LNCAP (cell line): ENCODE measurements around the gene GNG7.

ENCODE experiments used
- CTCF ChIP-seq: fragments of 450-650 bp; IDR thresholded peaks from 2 replicates; pipeline ENCODE4 v1.5.1; 2017; ENCODE audit warnings: mild to moderate bottlenecking

The GNG7 gene

GRCh38 chr19:2719920-2720776 is 17.7 kb upstream of the GNG7 start:
- TF ChIP-seq CTCF = no peak

GRCh38 chr19:2719232-2719735 is 16.8 kb upstream of the GNG7 start:
- no peak for TF ChIP-seq CTCF

DNA sequence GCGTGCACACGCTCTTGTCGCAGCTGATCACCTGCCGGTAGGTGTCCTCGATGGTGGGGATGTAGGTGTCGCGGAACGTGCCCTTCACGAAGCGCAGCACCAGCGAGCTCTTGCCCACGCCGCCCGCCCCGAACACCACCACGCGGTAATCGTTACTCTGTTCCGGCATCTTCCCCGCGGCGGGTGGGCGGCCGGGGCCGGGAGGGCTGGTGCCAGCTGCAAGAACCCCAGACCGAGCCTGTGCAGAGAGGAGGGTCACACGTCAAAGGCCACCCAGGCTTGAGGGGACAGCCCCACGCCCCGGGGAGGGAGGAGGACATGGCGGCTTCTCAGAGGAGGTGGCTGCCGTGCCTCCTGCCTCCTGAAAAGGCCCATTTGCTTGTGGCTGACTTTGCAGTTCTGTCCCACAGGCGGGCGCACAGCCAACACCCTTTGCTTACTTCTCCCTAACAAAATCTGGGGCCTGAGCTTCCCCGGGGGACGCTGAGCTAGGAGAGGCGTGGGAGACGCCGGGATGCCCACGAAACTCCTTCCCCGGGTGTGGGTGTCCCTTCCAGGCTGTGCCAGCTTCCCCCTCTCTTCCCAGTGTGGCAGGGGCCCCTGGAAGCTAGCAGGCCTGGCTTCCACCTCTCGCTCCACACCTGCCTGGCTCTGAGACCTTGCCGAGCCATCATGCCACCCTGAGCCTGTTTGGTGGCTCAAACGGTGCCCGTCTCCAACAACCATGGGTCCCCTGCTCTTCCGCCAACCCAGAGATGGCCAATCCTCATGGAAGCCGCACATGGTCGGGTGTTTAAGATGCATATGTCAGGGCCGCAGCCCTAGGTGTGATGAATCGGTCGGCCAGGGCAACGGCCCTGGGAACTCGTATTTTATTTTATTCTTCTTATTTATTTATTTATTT is 15.4 kb upstream of the GNG7 start:
- no peak for TF ChIP-seq CTCF

DNA sequence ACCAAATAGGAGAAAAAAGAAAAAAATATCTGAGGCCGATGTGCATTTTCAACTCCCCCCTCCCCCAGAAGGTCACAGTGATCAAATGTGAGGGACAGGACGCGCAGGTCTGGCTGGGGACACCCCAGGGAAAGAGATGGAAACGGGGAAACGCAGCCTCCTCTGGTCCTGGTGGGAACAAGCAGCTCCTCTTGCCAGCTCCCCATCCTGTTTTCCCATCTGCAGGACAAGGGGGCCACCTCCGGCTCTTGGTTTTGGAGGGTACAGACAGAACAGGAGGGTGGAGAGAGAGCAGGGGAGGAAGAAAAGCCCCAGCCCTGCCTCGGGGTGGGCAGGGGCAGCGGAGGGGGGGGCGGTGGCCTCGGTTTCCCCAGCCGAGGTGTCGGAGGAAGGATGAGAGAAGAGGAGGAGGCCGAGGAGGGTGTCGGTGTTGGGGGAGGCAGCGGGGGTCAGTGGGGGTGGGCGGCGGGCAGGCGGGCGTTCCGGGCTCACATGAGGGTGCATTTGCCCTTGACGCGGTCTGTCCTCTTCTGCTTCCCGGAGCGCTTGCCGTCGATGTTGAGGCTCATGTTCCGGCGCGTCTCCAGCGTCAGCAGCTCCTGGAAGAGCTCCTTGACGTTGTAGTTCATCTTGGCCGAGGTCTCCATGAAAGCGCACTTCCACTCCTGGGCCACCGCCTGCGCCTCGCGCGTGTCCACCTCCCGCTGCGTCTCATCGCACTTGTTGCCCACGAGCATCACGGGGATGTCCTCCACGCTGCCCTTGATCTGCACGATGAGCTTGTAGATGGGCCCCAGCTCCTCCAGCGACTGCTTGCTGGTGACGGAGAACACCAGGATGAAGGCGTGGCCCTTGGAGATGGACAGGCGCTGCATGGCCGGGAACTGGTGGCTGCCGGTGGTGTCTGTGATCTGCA is 14.5 kb upstream of the GNG7 start:
- TF ChIP-seq CTCF = no peak

GRCh38 chr19:2716275-2716650 is 13.8 kb upstream of the GNG7 start:
- no peak for TF ChIP-seq CTCF

GRCh38 chr19:2715470-2716274 is 13.2 kb upstream of the GNG7 start:
- no peak for TF ChIP-seq CTCF
